ENCODE results near the gene STK11IP.

Gene STK11IP

DNA sequence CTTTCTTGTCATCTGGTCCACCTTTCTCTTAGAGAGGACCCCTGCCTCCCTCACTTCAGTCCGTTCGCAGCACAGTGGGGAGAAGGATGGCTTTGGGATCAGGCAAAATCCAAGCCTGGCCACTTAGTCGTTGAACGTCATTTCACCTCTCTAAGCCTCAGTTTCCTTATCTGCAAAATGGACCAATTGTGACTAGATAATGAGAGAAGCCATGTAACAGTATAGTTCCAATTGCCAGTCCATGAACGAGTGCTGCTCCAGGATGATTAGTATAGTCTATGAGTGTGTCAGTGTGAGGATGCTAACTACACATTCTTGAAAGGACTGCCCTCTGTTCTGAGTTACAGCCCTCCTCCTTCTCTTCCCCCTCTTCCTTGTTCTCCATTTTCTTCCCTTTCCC, 24.5 kb upstream of the STK11IP start:
- H3K4me3 ChIP-seq (ENCODE audit: low read depth, low read length) = no peak overlapping the region
- no peak for DNase-seq (ENCODE audit: low read depth)
- TF ChIP-seq, protein P1, sequence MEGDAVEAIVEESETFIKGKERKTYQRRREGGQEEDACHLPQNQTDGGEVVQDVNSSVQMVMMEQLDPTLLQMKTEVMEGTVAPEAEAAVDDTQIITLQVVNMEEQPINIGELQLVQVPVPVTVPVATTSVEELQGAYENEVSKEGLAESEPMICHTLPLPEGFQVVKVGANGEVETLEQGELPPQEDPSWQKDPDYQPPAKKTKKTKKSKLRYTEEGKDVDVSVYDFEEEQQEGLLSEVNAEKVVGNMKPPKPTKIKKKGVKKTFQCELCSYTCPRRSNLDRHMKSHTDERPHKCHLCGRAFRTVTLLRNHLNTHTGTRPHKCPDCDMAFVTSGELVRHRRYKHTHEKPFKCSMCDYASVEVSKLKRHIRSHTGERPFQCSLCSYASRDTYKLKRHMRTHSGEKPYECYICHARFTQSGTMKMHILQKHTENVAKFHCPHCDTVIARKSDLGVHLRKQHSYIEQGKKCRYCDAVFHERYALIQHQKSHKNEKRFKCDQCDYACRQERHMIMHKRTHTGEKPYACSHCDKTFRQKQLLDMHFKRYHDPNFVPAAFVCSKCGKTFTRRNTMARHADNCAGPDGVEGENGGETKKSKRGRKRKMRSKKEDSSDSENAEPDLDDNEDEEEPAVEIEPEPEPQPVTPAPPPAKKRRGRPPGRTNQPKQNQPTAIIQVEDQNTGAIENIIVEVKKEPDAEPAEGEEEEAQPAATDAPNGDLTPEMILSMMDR (IDR thresholded peaks at IDR 0.05; ENCODE audit: insufficient read depth, low read depth, low read length, missing control alignments) = no peak

GRCh38 chr2:219574484-219575311, 23.0 kb upstream of the STK11IP start:
- TF ChIP-seq, protein P1 (IDR thresholded peaks at IDR 0.05; ENCODE audit: insufficient read depth, low read depth, low read length, missing control alignments) = no peak
- no peak for DNase-seq (ENCODE audit: low read depth)
- no peak overlapping the region for H3K4me3 ChIP-seq (ENCODE audit: low read depth, low read length)

- no peak for DNase-seq (ENCODE audit: low read depth)
- TF ChIP-seq, protein P1 (IDR thresholded peaks at IDR 0.05; ENCODE audit: insufficient read depth, low read depth, low read length, missing control alignments) = no peak
- no peak overlapping the region for H3K4me3 ChIP-seq (ENCODE audit: low read depth, low read length)
Measured at GRCh38 chr2:219575566-219576504, 21.8 kb upstream of the STK11IP start.

DNA sequence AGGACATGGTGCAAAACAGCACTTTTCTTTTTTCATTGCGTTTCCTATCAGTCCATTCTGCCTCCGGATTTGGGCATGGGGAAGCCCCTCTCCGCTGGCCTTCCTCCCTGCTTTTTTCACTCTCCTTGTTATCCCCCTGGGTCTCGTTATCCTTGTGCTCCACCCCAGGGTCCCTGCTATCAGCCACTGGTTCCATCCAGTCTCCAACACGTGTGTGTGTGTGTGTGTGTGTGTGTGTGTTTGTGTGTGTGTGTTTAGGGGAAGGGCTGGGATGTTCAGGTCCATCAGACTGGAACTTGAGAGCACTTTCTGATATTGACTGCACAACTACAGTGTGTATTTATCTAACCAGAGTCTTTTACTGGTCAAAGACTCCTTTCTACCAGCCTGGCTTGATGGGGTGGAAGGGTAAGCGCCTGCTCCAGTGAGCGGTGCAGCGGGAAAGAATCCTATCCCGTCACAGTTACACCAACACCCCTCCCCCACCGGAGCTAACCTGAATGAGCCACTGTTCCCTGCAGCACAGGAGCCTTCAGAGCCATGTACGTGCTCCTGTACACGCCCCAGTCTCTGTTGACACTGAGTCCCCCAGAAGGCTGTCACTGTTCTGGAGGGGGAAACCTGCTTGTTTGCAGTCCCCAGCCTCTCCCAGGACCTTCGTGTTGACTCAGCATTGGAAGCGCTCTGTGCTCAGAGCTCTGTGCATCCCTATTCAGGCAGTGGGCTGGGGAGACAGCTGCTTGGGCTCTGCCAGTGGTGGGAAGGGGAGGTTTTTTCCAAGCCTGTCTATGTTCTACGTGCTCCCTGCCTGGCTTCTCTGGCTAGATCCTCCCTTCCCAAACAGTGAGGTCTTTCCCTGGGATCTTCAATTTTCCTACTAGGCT, 20.9 kb upstream of the STK11IP start:
- no peak for DNase-seq (ENCODE audit: low read depth)
- TF ChIP-seq, protein P1 (IDR thresholded peaks at IDR 0.05; ENCODE audit: insufficient read depth, low read depth, low read length, missing control alignments) = no peak

DNA sequence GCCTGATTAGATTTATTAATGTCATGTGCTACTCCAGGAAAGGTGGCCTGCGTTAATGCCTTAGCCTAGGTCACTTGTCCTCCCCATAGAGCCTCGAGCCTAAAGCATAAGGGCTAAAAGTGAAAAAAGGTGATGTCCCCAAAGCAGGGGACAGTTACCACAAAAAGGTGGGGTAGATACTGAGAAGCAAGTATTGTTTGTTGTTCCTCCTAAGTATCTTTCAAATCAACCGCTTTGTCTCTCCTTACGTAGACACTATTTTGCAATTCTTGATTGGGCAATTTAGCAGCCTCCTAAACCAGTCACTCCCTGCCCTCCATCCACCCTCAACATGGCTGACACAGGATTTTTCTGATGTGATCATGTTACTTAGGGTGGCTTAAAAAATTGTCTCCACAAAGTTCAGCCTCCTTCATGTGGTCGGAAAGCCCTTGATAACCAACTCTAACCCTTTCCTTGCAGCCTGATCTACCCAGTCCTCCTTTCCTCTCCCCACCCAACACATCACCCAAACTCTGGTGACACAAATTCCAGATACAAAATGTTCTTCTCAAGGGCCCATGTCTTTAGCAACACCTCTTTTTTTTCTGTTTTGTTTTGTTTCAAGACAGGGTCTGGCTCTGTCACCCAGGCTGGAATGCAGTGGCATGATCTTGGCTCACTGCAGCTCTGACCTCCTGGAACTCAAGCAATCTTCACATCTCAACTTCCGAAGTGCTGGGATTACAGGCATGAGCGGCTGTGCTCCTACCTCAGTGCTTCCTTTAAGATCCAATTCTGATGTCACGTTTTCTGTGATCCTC, 18.6 kb upstream of the STK11IP start:
- no peak for DNase-seq (ENCODE audit: low read depth)
- TF ChIP-seq, protein P1 (IDR thresholded peaks at IDR 0.05; ENCODE audit: insufficient read depth, low read depth, low read length, missing control alignments) = no peak
- H3K4me3 ChIP-seq (ENCODE audit: low read depth, low read length) = no peak overlapping the region

More for the DNA sequence above, 20.9 kb upstream of the STK11IP start:
- H3K4me3 ChIP-seq (ENCODE audit: low read depth, low read length) = no peak overlapping the region

Data from GM12865 (cell line).